ENCODE measurements around the gene IPO13.

The IPO13 gene

GRCh38 chr1:43946236-43947060, at the start of gene IPO13:
Gene IPO13 (plus strand): TSS chr1:43946950. CDS start chr1:43947601, 651 bp downstream.
- Histone ChIP-seq H3K4me3 (ENCODE audit: low read depth in 1 of 2, low read length in 2 of 2) (peak within 1 kb of the TSS; percentile 96 to 98), H3K27me3 (ENCODE audit: insufficient read depth, low read length, poor library complexity) (no peaks in the 10 kb centered on the region), H4K20me1 (ENCODE audit: insufficient read depth, low read length) (peaks cover 17% of the 10 kb centered on the region), H2AFZ (ENCODE audit: low read depth, low read length) (peak within 1 kb of the TSS; percentile 100), H3K4me1 (ENCODE audit: insufficient read depth, low read length) (peaks cover 39% of the 10 kb centered on the region), H3K4me2 (ENCODE audit: insufficient read depth, low read length) (peak within 1 kb of the TSS; percentile 98), H3K9ac (ENCODE audit: low read depth, low read length) (peak within 1 kb of the TSS; percentile 92), H3K79me2 (ENCODE audit: insufficient read depth, low read length) (peaks cover 41% of the 10 kb centered on the region), H3K36me3 (ENCODE audit: insufficient read depth, low read length) (peaks cover 19% of the 10 kb centered on the region), H3K27ac (ENCODE audit: low read length) (peak within 1 kb of the TSS; percentile 99), H3K9me3 (ENCODE audit: insufficient read depth, low read length, severe bottlenecking) (no peaks in the 10 kb centered on the region)
- peak; percentile 94 for ATAC-seq (ENCODE audit: insufficient read depth, low read depth)
- TF ChIP-seq EZH2 (IDR thresholded peaks at IDR 0.05; ENCODE audit: borderline replicate concordance, low read depth, low read length, severe bottlenecking): no peak
- TF ChIP-seq CTCF (IDR thresholded peaks at IDR 0.05; ENCODE audit: borderline replicate concordance, extremely low read depth, low read length, poor library complexity, severe bottlenecking): peak; percentile 87
- DNase-seq: peak; percentile 96

- TF ChIP-seq EZH2 (IDR thresholded peaks at IDR 0.05; ENCODE audit: borderline replicate concordance, low read depth, low read length, severe bottlenecking): no peak
- TF ChIP-seq CTCF (IDR thresholded peaks at IDR 0.05; ENCODE audit: borderline replicate concordance, extremely low read depth, low read length, poor library complexity, severe bottlenecking): no peak
- ATAC-seq (ENCODE audit: insufficient read depth, low read depth) (no peak), DNase-seq (no peak)
- H3K4me1 ChIP-seq (ENCODE audit: insufficient read depth, low read length): no peaks in the 10 kb centered on the region
- no peak overlapping the region for H2AFZ ChIP-seq (ENCODE audit: low read depth, low read length)
- no peak overlapping the region for H3K4me3 ChIP-seq (ENCODE audit: low read depth in 1 of 2, low read length in 2 of 2)
- H3K27me3 ChIP-seq (ENCODE audit: insufficient read depth, low read length, poor library complexity): no peaks in the 10 kb centered on the region
- no peaks in the 10 kb centered on the region for H3K79me2 ChIP-seq (ENCODE audit: insufficient read depth, low read length)
- H3K27ac ChIP-seq (ENCODE audit: low read length): no peak overlapping the region
- H3K36me3 ChIP-seq (ENCODE audit: insufficient read depth, low read length): peaks cover 40% of the 10 kb centered on the region
- H3K4me2 ChIP-seq (ENCODE audit: insufficient read depth, low read length): no peak overlapping the region
- H3K9me3 ChIP-seq (ENCODE audit: insufficient read depth, low read length, severe bottlenecking): no peaks in the 10 kb centered on the region
- H4K20me1 ChIP-seq (ENCODE audit: insufficient read depth, low read length): 0 out of 2 replicates have a peak, but pooled peaks cover 3% of the 10 kb centered on the region
- H3K9ac ChIP-seq (ENCODE audit: low read depth, low read length): no peak overlapping the region
Measured at GRCh38 chr1:43898981-43899380, 47.8 kb upstream of the IPO13 start.

GRCh38 chr1:43900386-43900785, 46.4 kb upstream of the IPO13 start:
- ATAC-seq (ENCODE audit: insufficient read depth, low read depth) (no peak), DNase-seq (no peak)
- no peaks in the 10 kb centered on the region for H3K79me2 ChIP-seq (ENCODE audit: insufficient read depth, low read length)

More at GRCh38 chr1:43900386-43900785, 46.4 kb upstream of the IPO13 start:
- H4K20me1 ChIP-seq (ENCODE audit: insufficient read depth, low read length): 0 out of 2 replicates have a peak, but pooled peaks cover 3% of the 10 kb centered on the region
- H3K27ac ChIP-seq (ENCODE audit: low read length): no peak overlapping the region
- H3K9ac ChIP-seq (ENCODE audit: low read depth, low read length): no peak overlapping the region
- H3K4me1 ChIP-seq (ENCODE audit: insufficient read depth, low read length): no peaks in the 10 kb centered on the region
- TF ChIP-seq EZH2 (IDR thresholded peaks at IDR 0.05; ENCODE audit: borderline replicate concordance, low read depth, low read length, severe bottlenecking) (no peak), CTCF (IDR thresholded peaks at IDR 0.05; ENCODE audit: borderline replicate concordance, extremely low read depth, low read length, poor library complexity, severe bottlenecking) (no peak)
- peaks cover 26% of the 10 kb centered on the region for H3K36me3 ChIP-seq (ENCODE audit: insufficient read depth, low read length)
- H3K4me2 ChIP-seq (ENCODE audit: insufficient read depth, low read length): no peak overlapping the region
- no peaks in the 10 kb centered on the region for H3K9me3 ChIP-seq (ENCODE audit: insufficient read depth, low read length, severe bottlenecking)
- H3K27me3 ChIP-seq (ENCODE audit: insufficient read depth, low read length, poor library complexity): no peaks in the 10 kb centered on the region
- H3K4me3 ChIP-seq (ENCODE audit: low read depth in 1 of 2, low read length in 2 of 2): no peak overlapping the region
- no peak overlapping the region for H2AFZ ChIP-seq (ENCODE audit: low read depth, low read length)
